Neutrophil (primary cell): ENCODE data around the gene FEN1.
A peak's percentile ranks its signal among the peaks of the same experiment; 100 is the strongest.

Experiments
- H3K27ac ChIP-seq: fragments of 200-600 bp; sonication (generic); 2 replicates; pipeline ENCODE4 v1.5.1; 2016; ENCODE audit warnings: mild to moderate bottlenecking, moderate library complexity
- H3K27me3 ChIP-seq: fragments of 200-600 bp; sonication (generic); 2 replicates; pipeline ENCODE4 v1.6.0; 2016; ENCODE audit warnings: mild to moderate bottlenecking
- H3K36me3 ChIP-seq: fragments of 200-600 bp; sonication (generic); 2 replicates; pipeline ENCODE4 v1.5.1; 2017
- H3K4me1 ChIP-seq, 2 experiments: fragments of 200-600 bp in 1 of 2; sonication (generic) in 1 of 2; 1 replicate in 1 of 2; 2 replicates in 1 of 2; pipeline versions ENCODE4 v1.5.1 to v1.6.1; 2013 to 2016; ENCODE audit warnings: low read depth in 1 of 2, low read length in 1 of 2, mild to moderate bottlenecking in 1 of 2, moderate library complexity in 1 of 2; ENCODE audit not compliant: control insufficient read depth in 1 of 2, insufficient read depth in 1 of 2
- H3K4me3 ChIP-seq, 2 experiments: fragments of 200-600 bp in 1 of 2; sonication (generic) in 1 of 2; 1 replicate in 1 of 2; 2 replicates in 1 of 2; pipeline ENCODE4 v1.5.1; 2013 to 2016; ENCODE audit warnings: low read depth in 1 of 2, low read length in 1 of 2, mild to moderate bottlenecking in 1 of 2, moderate library complexity in 1 of 2
- H3K9me3 ChIP-seq: fragments of 200-600 bp; sonication (generic); 2 replicates; pipeline ENCODE4 v1.5.1; 2016
- TF ChIP-seq, protein P1 (sequence below): fragments of 200-600 bp; sonication (generic); IDR thresholded peaks from 2 replicates; pipeline ENCODE4 v1.5.1; 2016; ENCODE audit warnings: antibody characterized with exemption

The FEN1 gene

GRCh38 chr11:61833471-61833870 lies 40.8 kb downstream of the FEN1 start:
- Histone ChIP-seq H3K27ac (peak overlapping the region; percentile 90), H3K36me3 (no peaks in the 10 kb centered on the region), H3K27me3 (peaks cover 45% of the 10 kb centered on the region), H3K4me3 (no peak overlapping the region), H3K9me3 (no peaks in the 10 kb centered on the region), H3K4me1 (peaks cover 38 to 51% of the 10 kb centered on the region in 2 experiments)
- TF ChIP-seq, protein P1, sequence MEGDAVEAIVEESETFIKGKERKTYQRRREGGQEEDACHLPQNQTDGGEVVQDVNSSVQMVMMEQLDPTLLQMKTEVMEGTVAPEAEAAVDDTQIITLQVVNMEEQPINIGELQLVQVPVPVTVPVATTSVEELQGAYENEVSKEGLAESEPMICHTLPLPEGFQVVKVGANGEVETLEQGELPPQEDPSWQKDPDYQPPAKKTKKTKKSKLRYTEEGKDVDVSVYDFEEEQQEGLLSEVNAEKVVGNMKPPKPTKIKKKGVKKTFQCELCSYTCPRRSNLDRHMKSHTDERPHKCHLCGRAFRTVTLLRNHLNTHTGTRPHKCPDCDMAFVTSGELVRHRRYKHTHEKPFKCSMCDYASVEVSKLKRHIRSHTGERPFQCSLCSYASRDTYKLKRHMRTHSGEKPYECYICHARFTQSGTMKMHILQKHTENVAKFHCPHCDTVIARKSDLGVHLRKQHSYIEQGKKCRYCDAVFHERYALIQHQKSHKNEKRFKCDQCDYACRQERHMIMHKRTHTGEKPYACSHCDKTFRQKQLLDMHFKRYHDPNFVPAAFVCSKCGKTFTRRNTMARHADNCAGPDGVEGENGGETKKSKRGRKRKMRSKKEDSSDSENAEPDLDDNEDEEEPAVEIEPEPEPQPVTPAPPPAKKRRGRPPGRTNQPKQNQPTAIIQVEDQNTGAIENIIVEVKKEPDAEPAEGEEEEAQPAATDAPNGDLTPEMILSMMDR, result no peak

DNA sequence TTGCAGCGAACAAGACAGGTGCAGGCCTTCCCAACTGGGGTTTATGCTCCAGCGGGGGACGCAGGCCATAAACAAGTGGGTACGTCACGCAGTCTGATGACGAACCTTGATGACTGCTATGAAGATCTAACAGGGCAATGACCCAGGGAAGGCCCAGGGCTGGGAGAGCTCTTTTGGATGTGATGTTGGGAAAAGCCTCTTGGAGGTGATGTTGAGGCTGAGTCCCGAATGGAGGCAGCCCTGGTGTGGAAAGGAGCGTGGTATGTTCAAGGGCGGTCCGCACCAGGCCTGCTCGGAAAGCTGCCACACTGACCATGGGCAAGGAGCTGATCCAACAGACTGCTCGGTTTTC lies 41.2 kb downstream of the FEN1 start:
- Histone ChIP-seq H3K27me3 (peaks cover 41% of the 10 kb centered on the region), H3K9me3 (no peaks in the 10 kb centered on the region), H3K36me3 (no peaks in the 10 kb centered on the region), H3K4me3 (no peak overlapping the region), H3K4me1 (peaks cover 34 to 47% of the 10 kb centered on the region in 2 experiments), H3K27ac (peak overlapping the region; percentile 90)
- TF ChIP-seq, protein P1, result no peak

GRCh38 chr11:61834278-61835048 lies 41.8 kb downstream of the FEN1 start:
- peak overlapping the region; percentile 27 to 33 for H3K4me3 ChIP-seq
- H3K4me1 ChIP-seq, result peaks cover 30 to 42% of the 10 kb centered on the region in 2 experiments
- peaks cover 35% of the 10 kb centered on the region for H3K27me3 ChIP-seq
- no peaks in the 10 kb centered on the region for H3K36me3 ChIP-seq
- H3K27ac ChIP-seq, result peak overlapping the region; percentile 90
- TF ChIP-seq, protein P1, result no peak
- H3K9me3 ChIP-seq, result no peaks in the 10 kb centered on the region

DNA sequence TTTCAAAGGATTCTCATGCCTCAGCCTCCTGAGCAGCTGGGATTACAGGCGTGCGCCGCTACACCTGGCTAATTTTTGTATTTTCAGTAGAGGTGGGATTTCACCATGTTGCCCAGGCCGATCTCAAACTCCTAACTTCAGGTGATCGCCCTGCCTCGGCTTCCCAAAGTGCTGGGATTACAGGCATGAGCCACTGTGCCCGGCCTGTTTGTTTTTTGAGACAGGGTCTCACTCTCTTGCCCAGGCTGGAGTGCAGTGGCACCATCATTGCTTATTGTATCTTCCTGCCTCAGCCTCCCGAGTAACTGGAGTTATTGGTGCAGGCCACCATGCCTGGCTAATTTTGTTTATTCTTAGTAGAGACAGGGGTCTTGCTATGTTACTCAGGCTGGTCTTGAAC lies 43.5 kb downstream of the FEN1 start:
- Histone ChIP-seq H3K27ac (peak overlapping the region; percentile 90), H3K36me3 (peaks cover 7% of the 10 kb centered on the region)

DNA sequence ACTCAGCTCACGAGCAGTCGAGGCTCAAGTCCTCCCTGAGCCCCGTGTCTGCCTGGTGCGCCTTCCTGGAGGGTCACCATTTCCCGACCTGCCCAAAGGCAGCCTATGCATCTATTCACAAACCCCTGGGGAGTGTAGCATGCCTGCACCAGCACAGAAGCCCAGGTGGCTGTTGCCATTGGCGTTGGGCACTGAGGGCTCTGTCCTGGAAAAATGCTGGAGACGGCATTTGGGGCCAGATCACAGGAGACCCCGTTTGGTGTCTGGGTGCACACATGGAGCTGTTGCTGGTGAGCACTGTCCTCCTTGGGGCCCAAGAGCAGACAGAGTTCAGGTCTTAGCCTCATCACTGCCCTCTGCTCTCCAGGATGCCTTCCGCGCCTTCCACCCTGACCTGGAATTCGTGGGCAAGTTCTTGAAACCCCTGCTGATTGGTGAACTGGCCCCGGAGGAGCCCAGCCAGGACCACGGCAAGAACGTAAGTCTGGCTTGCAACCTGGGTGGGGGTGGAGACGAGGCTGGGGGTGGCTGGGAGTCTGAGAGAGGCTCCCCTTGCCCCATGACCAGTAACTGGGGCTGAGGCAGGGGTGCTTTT lies 44.8 kb downstream of the FEN1 start:
- Histone ChIP-seq H3K4me1 (peaks cover 30 to 35% of the 10 kb centered on the region in 2 experiments), H3K27ac (no peak overlapping the region), H3K36me3 (peaks cover 7% of the 10 kb centered on the region), H3K9me3 (no peaks in the 10 kb centered on the region), H3K4me3 (no peak overlapping the region), H3K27me3 (peaks cover 5% of the 10 kb centered on the region)
- TF ChIP-seq, protein P1, result no peak

More for the DNA sequence above, 43.5 kb downstream of the FEN1 start:
- peak overlapping the region; percentile 22 to 33 for H3K4me3 ChIP-seq
- TF ChIP-seq, protein P1, result no peak
- H3K4me1 ChIP-seq, result peaks cover 30 to 42% of the 10 kb centered on the region in 2 experiments
- peaks cover 18% of the 10 kb centered on the region for H3K27me3 ChIP-seq
- no peaks in the 10 kb centered on the region for H3K9me3 ChIP-seq
